ENCODE measurements around the gene PKP4. TPM values are rescaled to one million over a fixed set of nuclear protein-coding genes. Genes with fewer than 3 reads are reported as not detected.

PKP4 gene
- total and polyA plus RNA-seq, 2 of the 8 experiments (the other 6 are each of a cell fraction or from before 2014, with no cell fraction given) = 48.2 to 88.0 TPM

GRCh38 chr2:158488442-158489216 is 31.9 kb downstream of the PKP4 start (continued):
- TF ChIP-seq CHD7 (IDR thresholded peaks at IDR 0.05; ENCODE audit: insufficient replicate concordance, low read length) = no peak
- TF ChIP-seq KDM1A (IDR thresholded peaks at IDR 0.05; ENCODE audit: borderline replicate concordance, low read length) = no peak
- TF ChIP-seq ZNF274 (IDR thresholded peaks at IDR 0.05; ENCODE audit: borderline replicate concordance, extremely low read depth, low read length) = no peak
- TF ChIP-seq RNF2 (IDR thresholded peaks at IDR 0.05; ENCODE audit: borderline replicate concordance, low read depth, low read length, missing control alignments, poor library complexity, severe bottlenecking) = no peak
- TF ChIP-seq TAF7 (optimal IDR thresholded peaks at IDR 0.05; ENCODE audit: borderline replicate concordance, low read depth, low read length) = no peak
- TF ChIP-seq TBP (IDR thresholded peaks at IDR 0.05; ENCODE audit: low read depth, low read length) = no peak
- TF ChIP-seq RBBP5 (IDR thresholded peaks at IDR 0.05; ENCODE audit: borderline replicate concordance, low read depth, low read length) = no peak
- TF ChIP-seq TAF1 (IDR thresholded peaks at IDR 0.05; ENCODE audit: low read depth, low read length) = no peak
- TF ChIP-seq EZH2 (IDR thresholded peaks at IDR 0.05; ENCODE audit: low read depth, low read length, severe bottlenecking) = no peak
